CD8-positive, alpha-beta memory T cell (primary cell): ENCODE results near the gene WDR77. TPM values are rescaled to one million over a fixed set of nuclear protein-coding genes. Genes with fewer than 3 reads are reported as not detected.

Experiments
- CTCF ChIA-PET: fragments of 350-600 bp; sonication (Branson Sonifier 250); formaldehyde crosslinking; loops from one replicate; lab custom pipeline; 2021; ENCODE audit warnings: antibody characterized with exemption; lab: Charles Lee
- POLR2A ChIA-PET: fragments of 350-600 bp; sonication (Branson Sonifier 250); formaldehyde crosslinking; loops from one replicate; lab custom pipeline; 2021; ENCODE audit warnings: antibody characterized with exemption; lab: Charles Lee
- DNase-seq, 5 donors: peaks; one replicate each; pipeline versions ENCODE4 v3.0.0 to v3.0.0-alpha.2; 2020 to 2022; ENCODE audit warnings: mixed read lengths in 1 of 5
- H3K27ac ChIP-seq: one replicate; pipeline ENCODE4 v1.7.0; 2013; ENCODE audit warnings: low read depth, mild to moderate bottlenecking, low read length, moderate library complexity
- H3K27me3 ChIP-seq: 2 replicates; pipeline ENCODE4 v1.7.0; 2013; ENCODE audit warnings: low read length, mild to moderate bottlenecking; ENCODE audit not compliant: insufficient read depth, poor library complexity, severe bottlenecking
- H3K36me3 ChIP-seq: 2 replicates; pipeline ENCODE4 v1.7.0; 2013; ENCODE audit warnings: mild to moderate bottlenecking, low read length, moderate library complexity; ENCODE audit not compliant: insufficient read depth
- H3K4me1 ChIP-seq: 2 replicates; pipeline ENCODE4 v1.7.0; 2013; ENCODE audit warnings: mild to moderate bottlenecking, low read length, moderate library complexity; ENCODE audit not compliant: insufficient read depth
- H3K4me3 ChIP-seq: 2 replicates; pipeline ENCODE4 v1.7.0; 2013; ENCODE audit warnings: mild to moderate bottlenecking, low read length
- H3K9me3 ChIP-seq: 2 replicates; pipeline ENCODE4 v1.7.0; 2013; ENCODE audit warnings: mild to moderate bottlenecking, low read length
- H3K27ac Mint-ChIP-seq, 8 donors: one replicate each; pipeline ENCODE4 v1.8.0; 2020 to 2021; ENCODE audit warnings: mixed read lengths in 8 of 8, mild to moderate bottlenecking in 6 of 8, inconsistent platforms in 3 of 8, moderate library complexity in 3 of 8
- H3K27me3 Mint-ChIP-seq, 2 donors: one replicate each; pipeline ENCODE4 v1.8.0; 2020 to 2021; ENCODE audit warnings: mixed read lengths in 2 of 2, mild to moderate bottlenecking in 1 of 2, moderate library complexity in 1 of 2
- H3K36me3 Mint-ChIP-seq, 3 donors: one replicate each; pipeline ENCODE4 v1.8.0; 2020 to 2021; ENCODE audit warnings: mixed read lengths in 3 of 3, inconsistent platforms in 1 of 3, mild to moderate bottlenecking in 1 of 3
- H3K4me1 Mint-ChIP-seq, 3 donors: one replicate each; pipeline ENCODE4 v1.8.0; 2020 to 2021; ENCODE audit warnings: mixed read lengths in 3 of 3, inconsistent platforms in 1 of 3, mild to moderate bottlenecking in 1 of 3
- H3K4me3 Mint-ChIP-seq, 7 donors: one replicate each; pipeline ENCODE4 v1.8.0; 2020 to 2021; ENCODE audit warnings: mixed read lengths in 7 of 7, mild to moderate bottlenecking in 6 of 7, moderate library complexity in 4 of 7, inconsistent platforms in 2 of 7
- H3K9me3 Mint-ChIP-seq, 5 donors: one replicate each; pipeline ENCODE4 v1.8.0; 2020 to 2022; ENCODE audit warnings: mixed read lengths in 5 of 5, mild to moderate bottlenecking in 3 of 5, moderate library complexity in 2 of 5, inconsistent platforms in 1 of 5
- polyA plus RNA-seq: library from polyadenylated mRNA; unstranded; fragments of 300-500 nt; fragmentation: Illumina TruSeq; gene quantifications from one replicate; pipeline ENCODE4 v1.2.3, GENCODE V29; 2021
- total RNA-seq, 2 experiments: library from RNA; stranded (reverse); gene quantifications; one replicate each; pipeline ENCODE4 v1.2.3, GENCODE V29; 2021

WDR77 gene
- total and polyA plus RNA-seq, 3 experiments from 2014 or later = 42.2 to 74.7 (median 73.2) TPM

DNA sequence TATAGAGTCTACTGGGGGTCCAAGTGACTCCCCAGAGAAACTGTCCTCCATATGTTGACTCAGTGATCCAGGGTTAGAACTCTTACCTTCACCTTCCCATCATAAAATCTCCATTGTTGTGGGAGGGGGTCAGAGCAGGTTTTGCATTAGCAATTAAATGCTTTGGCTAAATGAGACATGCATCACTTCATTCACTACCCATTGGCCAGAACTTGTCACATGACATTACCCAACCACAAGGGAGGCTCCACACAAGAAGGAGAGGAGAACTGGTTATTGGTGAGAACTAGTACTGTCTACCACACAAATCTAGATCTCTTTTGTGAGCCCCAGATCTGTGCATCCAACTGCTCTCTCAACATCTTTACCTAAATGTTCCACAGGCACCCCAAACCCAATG is 20.5 kb upstream of the WDR77 start:
- Histone ChIP-seq H3K4me1 (peaks cover 48% of the 10 kb centered on the region), H3K27me3 (no peaks in the 10 kb centered on the region), H3K36me3 (no peaks in the 10 kb centered on the region), H3K4me3 (no peak overlapping the region), H3K9me3 (no peaks in the 10 kb centered on the region), H3K27ac (no peak overlapping the region)
- CTCF ChIA-PET = interaction anchor here (0.9 kb wide), 1 partner anchor 38 kb away, joined by 3 read pairs; no protein-coding TSS in a partner anchor
- no peak for DNase-seq
- H3K4me1 Mint-ChIP-seq = peaks cover 11 to 23% (median 19%) of the 10 kb centered on the region in 3 donors
- no peaks in the 10 kb centered on the region for H3K9me3 Mint-ChIP-seq
- no peak overlapping the region for H3K4me3 Mint-ChIP-seq
- H3K27ac Mint-ChIP-seq = no peak overlapping the region
- peaks cover 0 to 14% (median 4%) of the 10 kb centered on the region in 3 donors for H3K36me3 Mint-ChIP-seq
- H3K27me3 Mint-ChIP-seq = no peaks in the 10 kb centered on the region
- POLR2A ChIA-PET = no interaction called here

DNA sequence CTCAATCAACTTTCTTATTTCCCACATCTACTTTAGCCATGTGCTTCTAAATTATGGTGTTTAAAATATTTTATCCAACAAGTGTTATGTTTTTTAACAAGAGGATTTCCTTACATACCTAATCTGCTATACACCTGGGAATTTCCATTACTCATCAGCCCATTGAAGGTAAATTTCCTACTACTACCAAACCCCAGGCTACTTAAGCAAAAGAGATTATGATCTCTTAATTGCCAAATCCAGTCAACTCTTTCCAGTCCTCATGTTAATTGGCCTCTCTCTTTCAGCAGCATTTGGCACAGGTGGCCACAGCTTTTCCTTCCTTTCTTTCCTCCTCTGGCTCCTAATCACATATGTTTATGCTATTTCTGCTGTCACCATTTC is 19.7 kb upstream of the WDR77 start:
- Histone ChIP-seq H3K36me3 (no peaks in the 10 kb centered on the region), H3K27ac (no peak overlapping the region), H3K27me3 (no peaks in the 10 kb centered on the region), H3K9me3 (no peaks in the 10 kb centered on the region), H3K4me1 (peaks cover 48% of the 10 kb centered on the region), H3K4me3 (no peak overlapping the region)
- H3K27me3 Mint-ChIP-seq = no peaks in the 10 kb centered on the region
- CTCF ChIA-PET = interaction anchor here (0.7 to 0.9 kb wide), 2 partner anchors 39 to 271 kb away, joined by 3 read pairs; no protein-coding TSS in a partner anchor
- H3K36me3 Mint-ChIP-seq = peaks cover 0 to 16% (median 8%) of the 10 kb centered on the region in 3 donors
- H3K4me3 Mint-ChIP-seq = no peak overlapping the region
- no peak for DNase-seq
- no peak overlapping the region for H3K27ac Mint-ChIP-seq
- no peaks in the 10 kb centered on the region for H3K9me3 Mint-ChIP-seq
- peaks cover 13 to 22% (median 15%) of the 10 kb centered on the region in 3 donors for H3K4me1 Mint-ChIP-seq
- POLR2A ChIA-PET = no interaction called here

DNA sequence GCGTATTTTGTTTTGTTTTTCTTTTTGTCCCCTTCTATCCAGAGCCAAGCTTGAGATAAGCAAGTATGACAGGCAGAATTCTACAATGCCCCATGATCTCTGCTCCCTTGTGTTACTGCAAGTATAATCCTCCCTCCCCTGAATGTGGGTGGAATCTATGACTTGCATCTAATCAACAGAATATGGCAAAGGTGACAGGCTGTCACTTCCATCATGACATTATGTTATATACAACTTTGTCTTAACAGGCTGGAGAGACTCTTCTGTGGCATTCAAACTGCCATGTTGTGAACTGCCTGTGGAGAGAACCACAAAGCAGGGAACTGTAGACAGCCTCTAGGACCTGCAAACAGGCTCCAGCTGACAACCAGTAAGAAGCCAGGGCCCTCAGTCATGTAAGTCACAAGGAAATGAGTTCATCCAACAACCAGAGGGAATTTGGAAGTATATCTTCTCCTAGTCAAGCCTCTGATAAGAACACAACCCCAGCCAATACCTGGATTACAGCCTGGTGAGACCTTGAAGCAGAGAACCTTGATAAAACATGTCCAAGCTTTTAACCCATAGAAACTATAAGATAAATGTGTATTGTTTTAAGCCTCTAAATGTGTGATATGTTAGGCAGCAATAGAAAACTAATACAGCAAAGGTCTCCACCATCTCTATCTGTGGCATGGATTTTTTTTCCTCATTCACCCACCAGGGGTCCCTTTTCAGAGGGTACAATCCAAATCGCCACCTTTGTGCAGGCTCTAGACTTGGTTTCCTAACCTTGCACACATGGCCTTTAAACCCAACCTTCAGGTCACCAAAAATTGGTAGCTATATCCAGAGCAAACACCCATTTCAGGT is 19.0 kb upstream of the WDR77 start:
- Histone ChIP-seq H3K9me3 (no peaks in the 10 kb centered on the region), H3K27ac (peak overlapping the region; percentile 17), H3K27me3 (no peaks in the 10 kb centered on the region), H3K36me3 (no peaks in the 10 kb centered on the region), H3K4me3 (no peak overlapping the region), H3K4me1 (peaks cover 44% of the 10 kb centered on the region)
- Mint-ChIP-seq H3K27me3 (no peaks in the 10 kb centered on the region), H3K27ac (peak overlapping the region in 2 of 8 donors; percentile 7 to 17), H3K9me3 (no peaks in the 10 kb centered on the region), H3K4me3 (no peak overlapping the region), H3K4me1 (peaks cover 13 to 18% (median 15%) of the 10 kb centered on the region in 3 donors), H3K36me3 (peaks cover 0 to 20% (median 11%) of the 10 kb centered on the region in 3 donors)
- ChIA-PET CTCF (interaction anchor here (0.7 kb wide), 1 partner anchor 270 kb away, joined by 3 read pairs; no protein-coding TSS in a partner anchor), POLR2A (no interaction called here)
- no peak for DNase-seq

DNA sequence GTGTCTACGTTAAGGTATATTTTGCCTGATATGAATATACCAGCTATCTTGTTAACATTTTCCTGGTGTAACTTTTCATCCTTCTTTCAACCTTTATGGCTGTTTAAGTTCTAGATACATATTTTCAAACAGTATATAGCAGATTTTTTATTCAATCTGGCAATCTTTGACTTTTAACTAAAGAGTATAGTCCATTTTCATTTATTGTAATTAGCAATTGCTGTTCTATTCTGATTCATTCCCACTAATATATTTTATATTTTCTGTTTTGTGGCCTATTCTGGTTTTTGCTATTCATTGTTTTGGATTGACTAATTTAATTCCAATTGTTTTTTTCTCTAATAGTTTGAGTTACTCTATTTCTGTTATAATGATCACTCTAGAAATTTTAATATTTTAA is 17.4 kb upstream of the WDR77 start:
- Mint-ChIP-seq H3K27ac (peak overlapping the region in 1 of 8 donors; percentile 19), H3K9me3 (no peaks in the 10 kb centered on the region), H3K27me3 (no peaks in the 10 kb centered on the region), H3K4me1 (peaks cover 10 to 17% (median 14%) of the 10 kb centered on the region in 3 donors), H3K36me3 (peaks cover 0 to 36% (median 19%) of the 10 kb centered on the region in 3 donors), H3K4me3 (no peak overlapping the region)
- no peak overlapping the region for H3K4me3 ChIP-seq
- H3K4me1 ChIP-seq = peaks cover 30% of the 10 kb centered on the region
- H3K27me3 ChIP-seq = no peaks in the 10 kb centered on the region
- no peak for DNase-seq
- POLR2A ChIA-PET = no interaction called here
- no peaks in the 10 kb centered on the region for H3K9me3 ChIP-seq
- H3K36me3 ChIP-seq = peaks cover 7% of the 10 kb centered on the region
- CTCF ChIA-PET = no interaction called here
- H3K27ac ChIP-seq = no peak overlapping the region

DNA sequence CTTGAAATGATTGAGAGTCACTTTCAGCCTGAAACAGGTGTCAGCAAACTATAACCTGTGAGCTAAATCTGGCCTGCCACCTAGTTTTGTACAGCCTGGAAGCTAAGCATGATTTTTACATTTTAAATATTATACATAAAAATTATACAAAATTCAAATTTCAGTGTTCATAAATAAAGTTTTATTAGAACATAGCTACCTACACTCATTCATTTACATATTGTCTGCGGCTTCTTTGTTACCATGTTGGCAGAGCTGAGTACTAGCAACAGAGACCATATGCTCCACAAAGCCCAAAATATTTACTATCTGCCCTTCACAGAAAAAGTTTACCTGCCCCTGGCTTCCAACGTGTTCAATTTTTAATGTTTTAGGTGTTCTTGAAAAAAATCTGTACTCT is 16.7 kb upstream of the WDR77 start:
- peaks cover 10 to 17% (median 14%) of the 10 kb centered on the region in 3 donors for H3K4me1 Mint-ChIP-seq
- Histone ChIP-seq H3K4me1 (peaks cover 25% of the 10 kb centered on the region), H3K9me3 (no peaks in the 10 kb centered on the region), H3K36me3 (peaks cover 11% of the 10 kb centered on the region), H3K27me3 (no peaks in the 10 kb centered on the region), H3K4me3 (no peak overlapping the region), H3K27ac (no peak overlapping the region)
- H3K4me3 Mint-ChIP-seq = no peak overlapping the region
- ChIA-PET CTCF (interaction anchor here (1.1 kb wide), 1 partner anchor 43 kb away, joined by 4 read pairs; no protein-coding TSS in a partner anchor), POLR2A (no interaction called here)
- no peaks in the 10 kb centered on the region for H3K9me3 Mint-ChIP-seq
- no peaks in the 10 kb centered on the region for H3K27me3 Mint-ChIP-seq
- no peak for DNase-seq
- peaks cover 0 to 43% (median 19%) of the 10 kb centered on the region in 3 donors for H3K36me3 Mint-ChIP-seq
- H3K27ac Mint-ChIP-seq = peak overlapping the region in 1 of 8 donors; percentile 39

DNA sequence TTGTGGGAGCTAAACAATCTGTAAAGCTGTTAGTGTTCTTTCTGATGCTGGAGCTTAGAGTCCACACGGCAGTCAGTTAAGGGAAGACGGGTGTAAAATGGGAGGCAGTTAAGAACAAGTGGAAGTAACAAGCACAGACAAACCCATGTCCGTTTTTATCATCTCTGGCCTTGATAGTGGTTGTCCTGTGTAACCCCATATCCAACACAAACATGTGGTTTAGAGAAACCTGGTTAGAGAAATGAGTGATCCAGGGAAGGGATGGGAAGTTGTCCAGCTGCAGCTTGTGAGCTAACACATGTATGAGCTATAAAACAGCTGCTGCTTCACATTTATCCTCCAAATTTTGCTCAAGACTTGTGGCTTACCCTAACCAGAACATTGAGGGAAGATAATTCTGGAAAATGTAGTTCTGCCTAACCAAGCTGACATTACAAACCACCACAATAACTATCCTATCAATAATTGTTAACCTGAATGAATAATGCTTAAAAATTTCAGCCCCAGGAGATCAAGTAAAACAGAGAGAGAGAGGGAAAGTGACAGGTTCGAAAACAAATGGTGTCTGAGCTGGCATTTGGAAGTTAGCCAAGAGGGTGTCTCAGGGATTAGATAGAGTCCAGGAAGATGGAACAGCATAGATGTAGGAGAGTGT is 14.1 kb upstream of the WDR77 start:
- H3K27ac ChIP-seq = peak overlapping the region; percentile 21
- Mint-ChIP-seq H3K4me1 (peaks cover 12 to 24% (median 23%) of the 10 kb centered on the region in 3 donors), H3K36me3 (peaks cover 0 to 67% (median 25%) of the 10 kb centered on the region in 3 donors), H3K27ac (peak overlapping the region in 5 of 8 donors; percentile 12 to 74 (median 35)), H3K9me3 (no peaks in the 10 kb centered on the region), H3K4me3 (no peak overlapping the region), H3K27me3 (no peaks in the 10 kb centered on the region)
- POLR2A ChIA-PET = interaction anchor here (1.0 kb wide), 1 partner anchor 15 kb away, joined by 3 read pairs; no protein-coding TSS in a partner anchor
- H3K36me3 ChIP-seq = peaks cover 20% of the 10 kb centered on the region
- DNase-seq = no peak
- no peaks in the 10 kb centered on the region for H3K4me1 ChIP-seq
- H3K9me3 ChIP-seq = no peaks in the 10 kb centered on the region
- CTCF ChIA-PET = interaction anchor here (1.1 to 2.9 kb wide), 3 partner anchors 9 to 45 kb away, joined by 4 to 11 read pairs (median 4); no protein-coding TSS in a partner anchor
- no peak overlapping the region for H3K4me3 ChIP-seq
- H3K27me3 ChIP-seq = no peaks in the 10 kb centered on the region

DNA sequence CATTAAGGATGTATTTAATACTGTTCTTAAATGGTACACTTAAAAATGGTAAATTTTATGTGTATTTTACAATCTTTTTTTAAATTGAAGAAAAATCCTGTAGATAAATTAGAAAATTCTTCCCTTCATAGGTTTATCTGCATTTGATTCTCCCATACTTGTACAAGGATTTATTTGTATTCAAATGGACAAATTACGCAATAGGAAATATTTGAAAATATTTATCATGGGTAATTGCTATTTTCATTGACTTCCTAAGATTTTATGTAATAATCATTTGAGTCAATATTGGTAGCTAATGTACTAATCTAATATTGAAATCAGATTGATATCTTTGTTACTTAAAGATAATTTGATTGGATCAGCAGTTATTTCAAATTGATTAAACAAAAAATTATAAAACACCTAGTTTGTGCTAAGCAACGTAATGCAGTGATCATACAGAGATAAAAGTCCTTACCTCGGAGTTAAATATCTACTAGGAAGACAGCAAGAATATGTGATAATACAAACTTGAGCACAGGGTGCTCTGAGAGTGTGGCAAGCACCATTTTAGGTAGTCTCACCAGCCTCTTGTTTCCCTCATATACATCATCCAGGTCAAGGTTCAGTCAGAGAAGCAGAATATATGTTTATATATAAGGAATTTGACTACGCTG is 13.4 kb upstream of the WDR77 start:
- Mint-ChIP-seq H3K4me1 (peaks cover 15 to 28% (median 21%) of the 10 kb centered on the region in 3 donors), H3K27ac (peak overlapping the region in 1 of 8 donors; percentile 35), H3K36me3 (peaks cover 0 to 68% (median 24%) of the 10 kb centered on the region in 3 donors), H3K4me3 (no peak overlapping the region), H3K27me3 (no peaks in the 10 kb centered on the region), H3K9me3 (no peaks in the 10 kb centered on the region)
- no peak for DNase-seq
- CTCF ChIA-PET = interaction anchor here (0.7 to 2.9 kb wide), 4 partner anchors 9 to 1402 kb away, joined by 3 to 11 read pairs (median 4); no protein-coding TSS in a partner anchor
- Histone ChIP-seq H3K4me3 (no peak overlapping the region), H3K27me3 (no peaks in the 10 kb centered on the region), H3K9me3 (no peaks in the 10 kb centered on the region), H3K4me1 (no peaks in the 10 kb centered on the region), H3K36me3 (peaks cover 20% of the 10 kb centered on the region), H3K27ac (peak overlapping the region; percentile 21)
- POLR2A ChIA-PET = interaction anchor here (1.0 kb wide), 1 partner anchor 14 kb away, joined by 3 read pairs; no protein-coding TSS in a partner anchor
